ENCODE results near the gene TLL1. TPM values are rescaled to one million over a fixed set of nuclear protein-coding genes. Genes with fewer than 3 reads are reported as not detected.

The TLL1 gene
- total RNA-seq, 4 donors from 2014 or later: 0.62 to 2.3 (median 1.1) TPM

DNA sequence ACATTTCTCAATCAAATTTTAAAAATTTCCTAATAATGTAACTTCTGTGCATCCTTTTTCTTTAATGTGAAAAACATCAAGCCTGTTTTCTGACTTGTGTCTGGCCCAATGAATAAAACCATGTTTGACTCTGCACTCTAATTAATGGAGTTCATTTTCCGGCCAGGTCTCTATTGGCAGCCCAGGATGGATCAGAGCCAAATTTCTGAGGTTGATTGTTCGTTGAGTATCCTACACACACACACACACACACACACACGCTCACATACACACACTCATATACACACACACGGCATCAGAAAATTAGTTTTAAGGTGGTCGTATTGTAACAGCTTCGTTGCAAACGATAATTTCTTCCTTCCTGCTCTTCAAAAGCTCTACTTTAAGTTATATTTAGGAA is 28.9 kb upstream of the TLL1 start:
- intact Hi-C loops (cut with DNase I; ENCODE audit: low total_unique reads): no loop called here
- no peak for ATAC-seq
- Histone ChIP-seq H3K27me3 (no peaks in the 10 kb centered on the region), H3K36me3 (no peaks in the 10 kb centered on the region), H3K4me1 (no peaks in the 10 kb centered on the region), H3K27ac (no peak overlapping the region), H3K9me3 (no peaks in the 10 kb centered on the region), H3K4me3 (no peak overlapping the region)
- TF ChIP-seq POLR2A (IDR thresholded peaks at IDR 0.05): no peak
- TF ChIP-seq, protein P1, sequence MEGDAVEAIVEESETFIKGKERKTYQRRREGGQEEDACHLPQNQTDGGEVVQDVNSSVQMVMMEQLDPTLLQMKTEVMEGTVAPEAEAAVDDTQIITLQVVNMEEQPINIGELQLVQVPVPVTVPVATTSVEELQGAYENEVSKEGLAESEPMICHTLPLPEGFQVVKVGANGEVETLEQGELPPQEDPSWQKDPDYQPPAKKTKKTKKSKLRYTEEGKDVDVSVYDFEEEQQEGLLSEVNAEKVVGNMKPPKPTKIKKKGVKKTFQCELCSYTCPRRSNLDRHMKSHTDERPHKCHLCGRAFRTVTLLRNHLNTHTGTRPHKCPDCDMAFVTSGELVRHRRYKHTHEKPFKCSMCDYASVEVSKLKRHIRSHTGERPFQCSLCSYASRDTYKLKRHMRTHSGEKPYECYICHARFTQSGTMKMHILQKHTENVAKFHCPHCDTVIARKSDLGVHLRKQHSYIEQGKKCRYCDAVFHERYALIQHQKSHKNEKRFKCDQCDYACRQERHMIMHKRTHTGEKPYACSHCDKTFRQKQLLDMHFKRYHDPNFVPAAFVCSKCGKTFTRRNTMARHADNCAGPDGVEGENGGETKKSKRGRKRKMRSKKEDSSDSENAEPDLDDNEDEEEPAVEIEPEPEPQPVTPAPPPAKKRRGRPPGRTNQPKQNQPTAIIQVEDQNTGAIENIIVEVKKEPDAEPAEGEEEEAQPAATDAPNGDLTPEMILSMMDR (IDR thresholded peaks at IDR 0.05 in 4 of 5, conservative IDR thresholded peaks at IDR 0.05 in 1 of 5): no peak
- in situ Hi-C loops (cut with MboI; ENCODE audit: low sequenced_read_pairs in 4 of 4): no loop called here
- no peak for DNase-seq

DNA sequence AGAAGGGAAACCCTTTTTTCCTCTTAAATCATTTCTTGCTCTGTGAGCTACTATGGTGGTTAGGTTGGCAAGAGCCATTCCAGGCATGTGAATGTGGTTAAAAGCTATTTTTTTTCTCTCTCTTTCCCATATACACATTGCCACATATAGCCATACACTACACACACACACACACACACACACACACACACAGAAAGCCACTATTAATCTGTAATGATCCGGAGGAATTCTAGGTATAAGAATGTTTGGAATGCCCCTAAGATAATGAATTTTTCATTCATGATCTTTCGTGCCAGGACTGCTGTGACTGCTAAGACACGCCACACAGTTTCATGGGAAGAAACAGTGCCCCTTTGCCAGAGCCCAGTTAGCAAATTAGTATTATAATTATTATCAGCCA is 21.8 kb upstream of the TLL1 start:
- H3K9me3 ChIP-seq: no peaks in the 10 kb centered on the region
- DNase-seq (no peak), ATAC-seq (no peak)
- H3K27ac ChIP-seq: no peak overlapping the region
- no peaks in the 10 kb centered on the region for H3K36me3 ChIP-seq
- in situ Hi-C loops (cut with MboI; ENCODE audit: low sequenced_read_pairs in 4 of 4): no loop called here
- no peak overlapping the region for H3K4me3 ChIP-seq
- TF ChIP-seq, protein P1 (IDR thresholded peaks at IDR 0.05 in 4 of 5, conservative IDR thresholded peaks at IDR 0.05 in 1 of 5): no peak
- TF ChIP-seq POLR2A (IDR thresholded peaks at IDR 0.05): no peak
- H3K27me3 ChIP-seq: no peaks in the 10 kb centered on the region
- intact Hi-C loops (cut with DNase I; ENCODE audit: low total_unique reads): no loop called here
- no peaks in the 10 kb centered on the region for H3K4me1 ChIP-seq

DNA sequence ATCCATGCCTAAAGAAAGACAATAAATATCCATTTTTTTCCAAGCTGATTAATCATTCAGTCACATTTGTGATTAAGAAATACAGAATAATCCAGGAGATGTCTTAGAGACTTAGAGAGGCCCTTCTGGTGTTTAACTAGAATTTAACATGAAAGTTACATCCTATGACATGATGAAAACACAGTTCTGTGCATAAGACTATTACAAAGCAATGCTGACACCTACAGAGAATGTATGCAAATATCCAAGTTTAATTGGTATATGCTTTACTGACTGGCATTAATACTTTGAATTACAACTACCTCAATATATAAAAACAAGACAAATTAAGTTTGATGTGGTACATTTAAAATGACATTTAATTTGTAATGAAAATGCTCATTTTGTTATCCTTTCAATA is 17.8 kb upstream of the TLL1 start:
- Histone ChIP-seq H3K36me3 (no peaks in the 10 kb centered on the region), H3K27ac (no peak overlapping the region), H3K4me3 (no peak overlapping the region), H3K27me3 (no peaks in the 10 kb centered on the region), H3K9me3 (no peaks in the 10 kb centered on the region), H3K4me1 (no peaks in the 10 kb centered on the region)
- in situ Hi-C loops (cut with MboI; ENCODE audit: low sequenced_read_pairs in 4 of 4) (no loop called here), intact Hi-C loops (cut with DNase I; ENCODE audit: low total_unique reads) (no loop called here)
- DNase-seq (no peak), ATAC-seq (no peak)
- TF ChIP-seq, protein P1 (IDR thresholded peaks at IDR 0.05 in 4 of 5, conservative IDR thresholded peaks at IDR 0.05 in 1 of 5): no peak
- no peak for TF ChIP-seq POLR2A (IDR thresholded peaks at IDR 0.05)

DNA sequence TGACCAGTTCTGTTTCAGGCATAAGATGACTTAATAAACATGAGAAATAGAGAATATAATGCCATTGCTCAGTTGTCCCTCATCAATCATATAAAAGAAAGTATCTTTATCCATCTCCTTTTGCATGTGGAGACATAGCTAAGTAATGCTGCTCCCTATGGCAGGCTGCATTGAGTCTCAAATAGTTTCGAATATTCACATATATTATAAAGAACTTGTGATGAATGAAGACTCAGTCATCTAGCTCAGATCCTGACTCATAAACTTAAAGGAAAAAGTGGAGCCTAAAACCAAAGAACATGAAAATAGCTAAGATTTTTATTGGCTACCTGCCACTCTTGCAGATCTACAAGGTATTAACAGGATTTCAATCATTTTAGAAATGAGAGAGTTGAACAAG is 11.7 kb upstream of the TLL1 start:
- TF ChIP-seq, protein P1 (IDR thresholded peaks at IDR 0.05 in 4 of 5, conservative IDR thresholded peaks at IDR 0.05 in 1 of 5): no peak
- no peak for TF ChIP-seq POLR2A (IDR thresholded peaks at IDR 0.05)
- H3K36me3 ChIP-seq: no peaks in the 10 kb centered on the region
- H3K9me3 ChIP-seq: no peaks in the 10 kb centered on the region
- H3K27me3 ChIP-seq: no peaks in the 10 kb centered on the region
- H3K4me3 ChIP-seq: no peak overlapping the region
- no peak overlapping the region for H3K27ac ChIP-seq
- H3K4me1 ChIP-seq: no peaks in the 10 kb centered on the region
- in situ Hi-C loops (cut with MboI; ENCODE audit: low sequenced_read_pairs in 4 of 4) (no loop called here), intact Hi-C loops (cut with DNase I; ENCODE audit: low total_unique reads) (no loop called here)
- ATAC-seq (no peak), DNase-seq (no peak)

DNA sequence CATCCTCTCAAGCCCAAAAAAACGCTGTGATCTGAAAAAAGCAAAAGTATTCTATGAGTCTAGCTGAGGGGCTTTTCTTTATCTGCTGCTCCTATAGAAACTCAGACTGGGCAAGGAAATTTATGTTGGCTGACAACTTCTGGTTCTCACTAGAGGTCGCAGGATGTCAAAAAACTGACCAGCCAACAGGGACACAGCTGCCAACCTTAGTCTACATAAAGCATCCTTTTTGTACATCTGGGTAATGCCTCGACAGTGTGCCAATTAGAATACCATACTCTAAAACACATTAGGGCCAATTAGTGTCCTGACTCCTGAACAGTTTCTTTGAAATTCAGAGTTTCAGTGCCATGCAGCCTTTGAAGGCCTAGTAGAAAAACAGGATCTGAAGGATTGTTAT is 8.8 kb upstream of the TLL1 start:
- intact Hi-C loops (cut with DNase I; ENCODE audit: low total_unique reads): no loop called here
- Histone ChIP-seq H3K27ac (no peak overlapping the region), H3K36me3 (no peaks in the 10 kb centered on the region), H3K4me1 (no peaks in the 10 kb centered on the region), H3K9me3 (no peaks in the 10 kb centered on the region), H3K27me3 (no peaks in the 10 kb centered on the region), H3K4me3 (no peak overlapping the region)
- no peak for DNase-seq
- in situ Hi-C loops (cut with MboI; ENCODE audit: low sequenced_read_pairs in 4 of 4): no loop called here
- ATAC-seq: no peak
- TF ChIP-seq, protein P1 (IDR thresholded peaks at IDR 0.05 in 4 of 5, conservative IDR thresholded peaks at IDR 0.05 in 1 of 5): no peak
- TF ChIP-seq POLR2A (IDR thresholded peaks at IDR 0.05): no peak

Measured in gastrocnemius medialis (tissue), 4 donors.